Hepatocyte (in vitro differentiated cells): ENCODE results near the gene PABPC3. TPM values are rescaled to one million over a fixed set of nuclear protein-coding genes. Genes with fewer than 3 reads are reported as not detected.

Experiments
- DNase-seq: peaks from one replicate; pipeline ENCODE4 v3.0.0-alpha.2; 2016; ENCODE audit warnings: low spot score
- H2AFZ ChIP-seq: fragments of 200-600 bp; sonication (generic); 2 replicates; pipeline ENCODE4 v1.6.0; 2016; ENCODE audit warnings: antibody characterized with exemption, mild to moderate bottlenecking
- H3K27ac ChIP-seq: fragments of 200-600 bp; sonication (generic); 2 replicates; pipeline ENCODE4 v1.5.1; 2016; ENCODE audit warnings: mild to moderate bottlenecking
- H3K27me3 ChIP-seq: fragments of 200-600 bp; sonication (generic); 2 replicates; pipeline ENCODE4 v1.6.1; 2016
- H3K36me3 ChIP-seq: fragments of 200-600 bp; sonication (generic); replicated peaks from 2 replicates; pipeline ENCODE4 v1.5.1; 2016; ENCODE audit warnings: low read depth; ENCODE audit not compliant: insufficient read depth
- H3K4me1 ChIP-seq: fragments of 200-600 bp; sonication (generic); 2 replicates; pipeline ENCODE4 v1.5.1; 2016; ENCODE audit warnings: mild to moderate bottlenecking, moderate library complexity; ENCODE audit not compliant: insufficient read depth
- H3K4me2 ChIP-seq: fragments of 200-600 bp; sonication (generic); 2 replicates; pipeline ENCODE4 v1.6.0; 2016
- H3K4me3 ChIP-seq: fragments of 200-600 bp; sonication (generic); 2 replicates; pipeline ENCODE4 v1.5.1; 2016; ENCODE audit warnings: mild to moderate bottlenecking
- H3K79me2 ChIP-seq: fragments of 200-600 bp; sonication (generic); 2 replicates; pipeline ENCODE4 v1.6.0; 2017; ENCODE audit warnings: mild to moderate bottlenecking
- H3K9me2 ChIP-seq: fragments of 200-600 bp; sonication (generic); replicated peaks from 2 replicates; pipeline ENCODE4 v1.6.0; 2017; ENCODE audit warnings: mild to moderate bottlenecking; ENCODE audit not compliant: insufficient read depth
- H3K9me3 ChIP-seq: fragments of 200-600 bp; sonication (generic); 2 replicates; pipeline ENCODE4 v1.5.1; 2016; ENCODE audit warnings: low read depth, mild to moderate bottlenecking
- H4K20me1 ChIP-seq: fragments of 200-600 bp; sonication (generic); 2 replicates; pipeline ENCODE4 v1.6.0; 2016; ENCODE audit warnings: mild to moderate bottlenecking; ENCODE audit not compliant: insufficient read depth, poor library complexity, severe bottlenecking
- CTCF ChIP-seq: fragments of 200-600 bp; sonication (generic); IDR thresholded peaks from 2 replicates; pipeline ENCODE4 v1.5.1; 2016; ENCODE audit warnings: antibody characterized with exemption, mild to moderate bottlenecking; ENCODE audit not compliant: poor library complexity
- EZH2 ChIP-seq: fragments of 200-600 bp; sonication (generic); IDR thresholded peaks from 2 replicates; pipeline ENCODE4 v1.6.1; 2016; ENCODE audit warnings: antibody characterized with exemption, mild to moderate bottlenecking, borderline replicate concordance
- EZH2phosphoT487 ChIP-seq: fragments of 200-600 bp; sonication (generic); IDR thresholded peaks from one replicate; pipeline ENCODE4 v1.6.1; 2018; ENCODE audit warnings: antibody characterized with exemption, mild to moderate bottlenecking, low read depth, moderate library complexity; ENCODE audit not compliant: unreplicated experiment, severe bottlenecking
- WGBS: methylation state at CpG from one replicate; pipeline ENCODE4 v1.1.6; 2016; ENCODE audit warnings: low lambda C conversion rate; ENCODE audit errors: missing lambda C conversion rate; 5-methylcytosine and 5-hydroxymethylcytosine counted together
- polyA plus RNA-seq: library from polyadenylated mRNA; unstranded; fragments of >200 nt; fragmentation: Nextera tagmentation; extraction: Ambion mirVana; gene quantifications from 2 replicates; pipeline ENCODE4 v1.2.1, GENCODE V29; 2016
- total RNA-seq: library from RNA; depleted of rRNA; stranded (reverse); fragments of >200 nt; gene quantifications from 2 replicates; pipeline ENCODE4 v1.2.3, GENCODE V29; 2014

PABPC3 gene
- total and polyA plus RNA-seq, 2 experiments from 2014 or later = 0.03 to 0.11 TPM

GRCh38 chr13:25117312-25117711 lies 21.4 kb downstream of the PABPC3 start:
- H3K9me2 ChIP-seq = no peaks in the 10 kb centered on the region
- H3K79me2 ChIP-seq = no peaks in the 10 kb centered on the region
- no peak for TF ChIP-seq CTCF
- TF ChIP-seq EZH2 = no peak
- no peak for TF ChIP-seq EZH2phosphoT487
- no peaks in the 10 kb centered on the region for H3K9me3 ChIP-seq
- no peaks in the 10 kb centered on the region for H3K27me3 ChIP-seq
- H3K36me3 ChIP-seq = no peaks in the 10 kb centered on the region
- DNase-seq = no peak
- H3K4me2 ChIP-seq = no peak overlapping the region
- 83% methylated on average over 15 of the region's 16 CpGs for WGBS
- H4K20me1 ChIP-seq = no peaks in the 10 kb centered on the region
- no peak overlapping the region for H2AFZ ChIP-seq
- no peak overlapping the region for H3K27ac ChIP-seq
- H3K4me1 ChIP-seq = peaks cover 5% of the 10 kb centered on the region
- no peak overlapping the region for H3K4me3 ChIP-seq

GRCh38 chr13:25118378-25118905 lies 22.5 kb downstream of the PABPC3 start:
- peaks cover 5% of the 10 kb centered on the region for H3K4me1 ChIP-seq
- no peaks in the 10 kb centered on the region for H4K20me1 ChIP-seq
- H2AFZ ChIP-seq = no peak overlapping the region
- 60% methylated on average over 8 of the region's 8 CpGs for WGBS
- TF ChIP-seq EZH2 = no peak
- TF ChIP-seq CTCF = no peak
- no peak for TF ChIP-seq EZH2phosphoT487
- no peaks in the 10 kb centered on the region for H3K9me2 ChIP-seq
- H3K27me3 ChIP-seq = no peaks in the 10 kb centered on the region
- no peaks in the 10 kb centered on the region for H3K79me2 ChIP-seq
- no peak overlapping the region for H3K4me2 ChIP-seq
- H3K9me3 ChIP-seq = no peaks in the 10 kb centered on the region
- H3K27ac ChIP-seq = no peak overlapping the region
- no peak overlapping the region for H3K4me3 ChIP-seq
- no peak for DNase-seq
- H3K36me3 ChIP-seq = no peaks in the 10 kb centered on the region

GRCh38 chr13:25130944-25131343 lies 35.0 kb downstream of the PABPC3 start:
- Histone ChIP-seq H3K79me2 (no peaks in the 10 kb centered on the region), H3K4me1 (no peaks in the 10 kb centered on the region), H3K9me3 (no peaks in the 10 kb centered on the region), H3K4me3 (no peak overlapping the region), H4K20me1 (no peaks in the 10 kb centered on the region), H3K27me3 (peaks cover 2% of the 10 kb centered on the region), H2AFZ (no peak overlapping the region), H3K36me3 (no peaks in the 10 kb centered on the region), H3K4me2 (no peak overlapping the region), H3K9me2 (no peaks in the 10 kb centered on the region), H3K27ac (no peak overlapping the region)
- DNase-seq = no peak
- no peak for TF ChIP-seq EZH2phosphoT487
- TF ChIP-seq EZH2 = no peak
- no peak for TF ChIP-seq CTCF
- WGBS = 69% methylated on average over 3 of the region's 3 CpGs

- peaks cover 12% of the 10 kb centered on the region for H3K27me3 ChIP-seq
- H3K36me3 ChIP-seq = no peaks in the 10 kb centered on the region
- H3K79me2 ChIP-seq = no peaks in the 10 kb centered on the region
- H3K4me3 ChIP-seq = no peak overlapping the region
- H3K9me3 ChIP-seq = no peaks in the 10 kb centered on the region
- no peak overlapping the region for H2AFZ ChIP-seq
- no peaks in the 10 kb centered on the region for H3K4me1 ChIP-seq
- no peaks in the 10 kb centered on the region for H4K20me1 ChIP-seq
- H3K9me2 ChIP-seq = no peaks in the 10 kb centered on the region
- no peak for DNase-seq
- WGBS = 66% methylated on average over 6 of the region's 6 CpGs
- TF ChIP-seq EZH2 = no peak
- no peak for TF ChIP-seq EZH2phosphoT487
- TF ChIP-seq CTCF = no peak
- no peak overlapping the region for H3K4me2 ChIP-seq
- no peak overlapping the region for H3K27ac ChIP-seq
These were observed 36.0 kb downstream of the PABPC3 start for GRCh38 chr13:25131881-25132420.
